HG03469 (cell line): ENCODE measurements around the gene KIAA1217.

Experiments
- ATAC-seq: cut with Tn5 transposase; IDR thresholded peaks from one replicate; pipeline ENCODE4 v1.9.1; 2021; ENCODE audit warnings: mild to moderate bottlenecking, moderate library complexity, moderate number of reproducible peaks; ENCODE audit not compliant: unreplicated experiment

KIAA1217 gene

GRCh38 chr10:24484771-24485170, 275.8 kb downstream of the KIAA1217 start:
- ATAC-seq = no peak

GRCh38 chr10:24485304-24485703, 276.4 kb downstream of the KIAA1217 start:
- no peak for ATAC-seq

GRCh38 chr10:24488631-24489030, 279.7 kb downstream of the KIAA1217 start:
- ATAC-seq = no peak

GRCh38 chr10:24493165-24493564, 284.2 kb downstream of the KIAA1217 start:
- ATAC-seq = no peak

- ATAC-seq = no peak
Measured at GRCh38 chr10:24494236-24494635, 285.3 kb downstream of the KIAA1217 start.

GRCh38 chr10:24494777-24495176, 285.8 kb downstream of the KIAA1217 start:
- no peak for ATAC-seq

GRCh38 chr10:24495666-24496460, 286.9 kb downstream of the KIAA1217 start:
- no peak for ATAC-seq

- no peak for ATAC-seq
Measured at GRCh38 chr10:24496906-24497305, 288.0 kb downstream of the KIAA1217 start.

- no peak for ATAC-seq
Measured at GRCh38 chr10:24501056-24501711, 292.2 kb downstream of the KIAA1217 start.

- ATAC-seq = no peak
Measured at GRCh38 chr10:24502006-24502405, 293.1 kb downstream of the KIAA1217 start.

GRCh38 chr10:24502801-24503460, 294.0 kb downstream of the KIAA1217 start:
- ATAC-seq = no peak

GRCh38 chr10:24503461-24504320, 294.8 kb downstream of the KIAA1217 start:
- peak; percentile 77 for ATAC-seq

- ATAC-seq = no peak
Measured at GRCh38 chr10:24505759-24506158, 296.8 kb downstream of the KIAA1217 start.

- no peak for ATAC-seq
Measured at GRCh38 chr10:24513155-24513554, 304.2 kb downstream of the KIAA1217 start.

- no peak for ATAC-seq
Measured at GRCh38 chr10:24515481-24515880, 306.5 kb downstream of the KIAA1217 start.

- ATAC-seq = no peak
Measured at GRCh38 chr10:24518411-24518810, 309.5 kb downstream of the KIAA1217 start.

GRCh38 chr10:24518981-24519597, 310.2 kb downstream of the KIAA1217 start:
- ATAC-seq = no peak

GRCh38 chr10:24519950-24520349, 311.0 kb downstream of the KIAA1217 start:
- no peak for ATAC-seq

GRCh38 chr10:24524314-24524713, 315.4 kb downstream of the KIAA1217 start:
- ATAC-seq = no peak

- ATAC-seq = no peak
Measured at GRCh38 chr10:24526085-24526649, 317.2 kb downstream of the KIAA1217 start.
